ENCODE results near the gene GAL3ST1.

- TF ChIP-seq CTCF (IDR thresholded peaks at IDR 0.05; ENCODE audit: low read depth, low read length, missing input control) (no peak), SP1 (IDR thresholded peaks at IDR 0.05) (no peak), ATF3 (IDR thresholded peaks at IDR 0.05) (no peak)
- TF ChIP-seq, protein P1, sequence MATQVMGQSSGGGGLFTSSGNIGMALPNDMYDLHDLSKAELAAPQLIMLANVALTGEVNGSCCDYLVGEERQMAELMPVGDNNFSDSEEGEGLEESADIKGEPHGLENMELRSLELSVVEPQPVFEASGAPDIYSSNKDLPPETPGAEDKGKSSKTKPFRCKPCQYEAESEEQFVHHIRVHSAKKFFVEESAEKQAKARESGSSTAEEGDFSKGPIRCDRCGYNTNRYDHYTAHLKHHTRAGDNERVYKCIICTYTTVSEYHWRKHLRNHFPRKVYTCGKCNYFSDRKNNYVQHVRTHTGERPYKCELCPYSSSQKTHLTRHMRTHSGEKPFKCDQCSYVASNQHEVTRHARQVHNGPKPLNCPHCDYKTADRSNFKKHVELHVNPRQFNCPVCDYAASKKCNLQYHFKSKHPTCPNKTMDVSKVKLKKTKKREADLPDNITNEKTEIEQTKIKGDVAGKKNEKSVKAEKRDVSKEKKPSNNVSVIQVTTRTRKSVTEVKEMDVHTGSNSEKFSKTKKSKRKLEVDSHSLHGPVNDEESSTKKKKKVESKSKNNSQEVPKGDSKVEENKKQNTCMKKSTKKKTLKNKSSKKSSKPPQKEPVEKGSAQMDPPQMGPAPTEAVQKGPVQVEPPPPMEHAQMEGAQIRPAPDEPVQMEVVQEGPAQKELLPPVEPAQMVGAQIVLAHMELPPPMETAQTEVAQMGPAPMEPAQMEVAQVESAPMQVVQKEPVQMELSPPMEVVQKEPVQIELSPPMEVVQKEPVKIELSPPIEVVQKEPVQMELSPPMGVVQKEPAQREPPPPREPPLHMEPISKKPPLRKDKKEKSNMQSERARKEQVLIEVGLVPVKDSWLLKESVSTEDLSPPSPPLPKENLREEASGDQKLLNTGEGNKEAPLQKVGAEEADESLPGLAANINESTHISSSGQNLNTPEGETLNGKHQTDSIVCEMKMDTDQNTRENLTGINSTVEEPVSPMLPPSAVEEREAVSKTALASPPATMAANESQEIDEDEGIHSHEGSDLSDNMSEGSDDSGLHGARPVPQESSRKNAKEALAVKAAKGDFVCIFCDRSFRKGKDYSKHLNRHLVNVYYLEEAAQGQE (IDR thresholded peaks at IDR 0.05): no peak
These were observed 1.4 kb upstream of the GAL3ST1 start for GRCh38 chr22:30575859-30576258.

Data from liver (tissue), 3 donors.